HCT116 (cell line): ENCODE data around the gene WDR37. TPM values are rescaled to one million over a fixed set of nuclear protein-coding genes. Genes with fewer than 3 reads are reported as not detected.

Experiments
- ATF3 ChIP-seq: IDR thresholded peaks from 2 replicates; pipeline ENCODE4 v1.6.1; 2012
- EZH2phosphoT487 ChIP-seq: fragments of 200-600 bp; IDR thresholded peaks from 2 replicates; pipeline ENCODE4 v1.6.1; 2018; ENCODE audit warnings: antibody characterized with exemption, borderline replicate concordance
- FOSL1 ChIP-seq: IDR thresholded peaks from 2 replicates; pipeline ENCODE4 v1.6.1; 2012; ENCODE audit warnings: low read depth
- JUND ChIP-seq: IDR thresholded peaks from 2 replicates; pipeline ENCODE4 v1.6.1; 2012
- POLR2A ChIP-seq: IDR thresholded peaks from 2 replicates; pipeline ENCODE4 v1.7.0; 2011; ENCODE audit warnings: borderline replicate concordance; ENCODE audit not compliant: insufficient read depth, insufficient read length; ENCODE audit errors: extremely low read depth
- TCF7L2 ChIP-seq: IDR thresholded peaks from 2 replicates; pipeline ENCODE4 v1.7.0; 2011; ENCODE audit warnings: borderline replicate concordance, inconsistent platforms; ENCODE audit not compliant: insufficient read depth, insufficient read length; ENCODE audit errors: extremely low read depth
- total RNA-seq: library from RNA; stranded (reverse); gene quantifications from one replicate; pipeline ENCODE4 v1.2.1, GENCODE V29; 2021; ENCODE audit not compliant: unreplicated experiment
- TF ChIP-seq, protein P1 (sequence below), 3 experiments: fragments of 200-600 bp in 1 of 3; sonication (generic) in 1 of 3; IDR thresholded peaks in 2 of 3; conservative IDR thresholded peaks in 1 of 3; 2 replicates each; pipeline ENCODE4 v1.5.1; 2012 to 2017; ENCODE audit warnings: low read depth in 2 of 3, low read length in 2 of 3, antibody characterized with exemption in 1 of 3, borderline replicate concordance in 1 of 3, control low read depth in 1 of 3, mild to moderate bottlenecking in 1 of 3, mixed read lengths in 1 of 3, mixed run types in 1 of 3, moderate library complexity in 1 of 3; ENCODE audit not compliant: insufficient read depth in 1 of 3
- TF ChIP-seq, protein P2 (sequence below): IDR thresholded peaks from 2 replicates; pipeline ENCODE4 v1.6.1; 2011; ENCODE audit warnings: mild to moderate bottlenecking, low read length, moderate library complexity; ENCODE audit not compliant: insufficient replicate concordance; ENCODE audit errors: extremely low read depth

The WDR37 gene
- total RNA-seq, 1 experiment from 2014 or later, result 9.1 TPM

DNA sequence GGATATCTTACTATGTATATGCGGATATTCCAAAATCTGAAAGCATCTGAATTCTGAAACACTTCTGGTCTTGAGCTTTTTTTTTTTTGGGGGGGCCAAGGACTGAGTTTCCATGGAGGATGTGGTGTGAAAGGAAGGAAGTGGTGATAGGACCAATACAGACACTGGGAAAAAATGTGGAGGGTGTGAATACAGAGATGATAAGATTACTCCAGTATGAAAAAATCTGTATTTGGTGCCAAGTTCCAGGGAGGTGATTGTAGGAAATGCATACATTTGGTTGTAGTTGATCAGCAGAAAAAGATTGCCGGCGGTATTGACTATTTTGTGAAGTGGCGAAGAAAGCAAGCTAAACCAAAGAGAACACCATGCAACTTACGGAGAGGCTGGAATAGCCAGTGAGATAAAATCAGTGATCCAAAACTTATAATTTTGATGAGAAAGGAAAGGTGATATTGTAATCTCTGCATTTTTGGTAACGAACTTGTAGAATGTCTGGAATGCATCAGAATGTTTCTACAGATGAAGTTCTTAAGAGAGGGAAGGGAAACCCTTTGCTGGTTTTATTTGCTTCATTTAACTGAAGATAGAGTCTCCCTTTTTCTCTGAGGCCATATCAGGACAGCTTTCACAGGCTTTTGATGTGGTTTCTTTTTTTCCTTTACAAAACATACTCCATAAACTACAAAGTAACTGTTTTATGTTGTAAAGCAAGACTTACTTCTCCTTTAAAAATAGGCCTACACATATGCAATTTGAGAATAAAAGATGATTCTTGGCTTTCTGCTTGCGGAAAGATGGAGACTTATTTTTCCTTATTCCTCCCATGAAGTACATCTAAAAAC is 6.0 kb downstream of the WDR37 start (continued):
- TF ChIP-seq ATF3 (no peak), FOSL1 (no peak), TCF7L2 (no peak), EZH2phosphoT487 (no peak), POLR2A (no peak), JUND (no peak)
- TF ChIP-seq, protein P1, sequence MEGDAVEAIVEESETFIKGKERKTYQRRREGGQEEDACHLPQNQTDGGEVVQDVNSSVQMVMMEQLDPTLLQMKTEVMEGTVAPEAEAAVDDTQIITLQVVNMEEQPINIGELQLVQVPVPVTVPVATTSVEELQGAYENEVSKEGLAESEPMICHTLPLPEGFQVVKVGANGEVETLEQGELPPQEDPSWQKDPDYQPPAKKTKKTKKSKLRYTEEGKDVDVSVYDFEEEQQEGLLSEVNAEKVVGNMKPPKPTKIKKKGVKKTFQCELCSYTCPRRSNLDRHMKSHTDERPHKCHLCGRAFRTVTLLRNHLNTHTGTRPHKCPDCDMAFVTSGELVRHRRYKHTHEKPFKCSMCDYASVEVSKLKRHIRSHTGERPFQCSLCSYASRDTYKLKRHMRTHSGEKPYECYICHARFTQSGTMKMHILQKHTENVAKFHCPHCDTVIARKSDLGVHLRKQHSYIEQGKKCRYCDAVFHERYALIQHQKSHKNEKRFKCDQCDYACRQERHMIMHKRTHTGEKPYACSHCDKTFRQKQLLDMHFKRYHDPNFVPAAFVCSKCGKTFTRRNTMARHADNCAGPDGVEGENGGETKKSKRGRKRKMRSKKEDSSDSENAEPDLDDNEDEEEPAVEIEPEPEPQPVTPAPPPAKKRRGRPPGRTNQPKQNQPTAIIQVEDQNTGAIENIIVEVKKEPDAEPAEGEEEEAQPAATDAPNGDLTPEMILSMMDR (IDR thresholded peaks at IDR 0.05 in 2 of 3, conservative IDR thresholded peaks at IDR 0.05 in 1 of 3; ENCODE audit: borderline replicate concordance in 1 of 3, insufficient read depth in 1 of 3, low read depth in 2 of 3, low read length in 2 of 3), result no peak
- TF ChIP-seq, protein P2, sequence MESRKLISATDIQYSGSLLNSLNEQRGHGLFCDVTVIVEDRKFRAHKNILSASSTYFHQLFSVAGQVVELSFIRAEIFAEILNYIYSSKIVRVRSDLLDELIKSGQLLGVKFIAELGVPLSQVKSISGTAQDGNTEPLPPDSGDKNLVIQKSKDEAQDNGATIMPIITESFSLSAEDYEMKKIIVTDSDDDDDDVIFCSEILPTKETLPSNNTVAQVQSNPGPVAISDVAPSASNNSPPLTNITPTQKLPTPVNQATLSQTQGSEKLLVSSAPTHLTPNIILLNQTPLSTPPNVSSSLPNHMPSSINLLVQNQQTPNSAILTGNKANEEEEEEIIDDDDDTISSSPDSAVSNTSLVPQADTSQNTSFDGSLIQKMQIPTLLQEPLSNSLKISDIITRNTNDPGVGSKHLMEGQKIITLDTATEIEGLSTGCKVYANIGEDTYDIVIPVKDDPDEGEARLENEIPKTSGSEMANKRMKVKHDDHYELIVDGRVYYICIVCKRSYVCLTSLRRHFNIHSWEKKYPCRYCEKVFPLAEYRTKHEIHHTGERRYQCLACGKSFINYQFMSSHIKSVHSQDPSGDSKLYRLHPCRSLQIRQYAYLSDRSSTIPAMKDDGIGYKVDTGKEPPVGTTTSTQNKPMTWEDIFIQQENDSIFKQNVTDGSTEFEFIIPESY, result no peak
